SU-DHL-6 (cell line): ENCODE data around the gene CCR2.

Experiments used
- CTCF ChIP-seq: fragments of 200-600 bp; sonication (generic); IDR thresholded peaks from one replicate; pipeline ENCODE4 v1.5.1; 2017; ENCODE audit warnings: antibody characterized with exemption, mild to moderate bottlenecking, low read length, moderate library complexity; ENCODE audit not compliant: insufficient read depth, poor library complexity, severe bottlenecking
- EZH2phosphoT487 ChIP-seq: fragments of 200-600 bp; sonication (generic), shearing (Covaris generic); conservative IDR thresholded peaks from 2 replicates; pipeline ENCODE4 v1.6.1; 2018; ENCODE audit warnings: mild to moderate bottlenecking, antibody characterized with exemption, low read length, moderate library complexity, mixed read lengths

- TF ChIP-seq CTCF, result no peak
- no peak for TF ChIP-seq EZH2phosphoT487
These were observed 29.5 kb downstream of the CCR2 start for GRCh38 chr3:46383211-46383950.
